HEK293 (cell line): ENCODE data around the gene PTS.

Experiments used
- CTCF ChIP-seq: fragments of 450-650 bp; formaldehyde crosslinking; IDR thresholded peaks from 2 replicates; pipeline ENCODE4 v1.5.1; 2016; ENCODE audit warnings: missing biosample characterization, missing genetic modification characterization
- KLF1 ChIP-seq: fragments of 450-650 bp; formaldehyde crosslinking; IDR thresholded peaks from 2 replicates; pipeline ENCODE4 v1.5.1; 2016; ENCODE audit warnings: missing biosample characterization, missing genetic modification characterization
- REST ChIP-seq: fragments of 450-650 bp; formaldehyde crosslinking; IDR thresholded peaks from 2 replicates; pipeline ENCODE4 v1.5.1; 2016; ENCODE audit warnings: missing biosample characterization, missing genetic modification characterization
- TCF7L2 ChIP-seq: IDR thresholded peaks from 2 replicates; pipeline ENCODE4 v1.6.1; 2011; ENCODE audit warnings: low read depth, mild to moderate bottlenecking, inconsistent platforms, low read length, moderate library complexity, borderline replicate concordance
- TRIM28 ChIP-seq: IDR thresholded peaks from 2 replicates; pipeline ENCODE4 v1.6.1; 2011; ENCODE audit warnings: low read length, control low read depth, borderline replicate concordance
- ZBTB49 ChIP-seq: fragments of 450-650 bp; formaldehyde crosslinking; IDR thresholded peaks from 2 replicates; pipeline ENCODE4 v1.5.1; 2016; ENCODE audit warnings: missing biosample characterization, missing genetic modification characterization, low read depth
- ZNF274 ChIP-seq, 2 experiments: fragments of 200-500 bp in 1 of 2; fragments of 450-650 bp in 1 of 2; sonication (Bioruptor generic) in 1 of 2; formaldehyde crosslinking in 1 of 2; IDR thresholded peaks; 2 replicates each; pipeline versions ENCODE4 v1.5.1 to v1.6.1; 2014 to 2016; ENCODE audit warnings: borderline replicate concordance in 1 of 2, inconsistent platforms in 1 of 2, low read length in 1 of 2, missing biosample characterization in 1 of 2, missing genetic modification characterization in 1 of 2
- ZNF280D ChIP-seq: fragments of 450-650 bp; formaldehyde crosslinking; IDR thresholded peaks from 2 replicates; pipeline ENCODE4 v1.5.1; 2016; ENCODE audit warnings: missing biosample characterization, missing genetic modification characterization
- ZNF561 ChIP-seq: fragments of 450-650 bp; IDR thresholded peaks from 2 replicates; pipeline ENCODE4 v1.5.1; 2018; ENCODE audit warnings: missing biosample characterization, missing genetic modification characterization, borderline replicate concordance
- ZNF768 ChIP-seq: fragments of 450-650 bp; formaldehyde crosslinking; IDR thresholded peaks from 2 replicates; pipeline ENCODE4 v1.5.1; 2018; ENCODE audit warnings: missing biosample characterization, mild to moderate bottlenecking, missing genetic modification characterization

- TF ChIP-seq ZBTB49 (no peak), ZNF768 (no peak), TCF7L2 (no peak), CTCF (tag by site-specific recombination) (no peak), ZNF280D (tag by site-specific recombination) (no peak), REST (no peak), ZNF274 (IDR thresholded peaks at IDR 0.05; ENCODE audit: low read length) (no peak), ZNF274 (tag by site-specific recombination; IDR thresholded peaks at IDR 0.05; ENCODE audit: borderline replicate concordance) (no peak), ZNF561 (tag by site-specific recombination) (no peak), KLF1 (tag by site-specific recombination) (no peak), TRIM28 (no peak)
Observed at GRCh38 chr11:112211536-112211935, 14.7 kb upstream of the PTS start.
